GM19463 (cell line): ENCODE measurements around the gene MBD3L2B.
"Not testable (repeated sequence)": the region's sequence is repeated elsewhere in the genome, so short reads cannot be mapped to it uniquely, and the experiment has no call there.

Experiments
- ATAC-seq: cut with Tn5 transposase; IDR thresholded peaks from one replicate; pipeline ENCODE4 v1.9.1; 2021; ENCODE audit warnings: mild to moderate bottlenecking, moderate library complexity; ENCODE audit not compliant: unreplicated experiment

MBD3L2B gene

GRCh38 chr19:7021331-7021730 lies at the start of gene MBD3L2B:
Gene MBD3L2B (minus strand): TSS chr19:7021431. CDS start chr19:7021397, 34 bp downstream.
- not testable (repeated sequence) for ATAC-seq

DNA sequence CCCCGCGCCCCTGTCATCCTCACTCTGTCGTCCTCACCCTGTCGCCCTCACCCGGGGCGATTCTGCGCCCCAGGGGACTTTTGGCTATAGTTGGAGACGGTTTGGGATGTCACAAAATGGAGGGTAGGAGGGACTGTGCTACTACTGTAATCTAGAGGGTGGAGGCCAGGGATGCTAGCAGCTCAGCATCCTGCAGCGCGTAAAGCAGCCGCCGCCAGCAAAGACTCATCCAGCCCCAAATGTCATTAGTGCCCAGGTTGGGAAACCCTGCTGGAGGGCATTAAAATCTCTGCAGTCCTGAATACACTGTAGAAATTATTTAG lies 48.6 kb upstream of the MBD3L2B start:
- ATAC-seq = peak; percentile 8

- ATAC-seq = peak; percentile 93
Measured at GRCh38 chr19:7069042-7069903, 48.0 kb upstream of the MBD3L2B start, which contains the start of gene ZNF557. Gene ZNF557 (plus strand): TSS chr19:7069703. CDS start chr19:7075075, 5,372 bp downstream.

GRCh38 chr19:7068599-7068998 lies 47.4 kb upstream of the MBD3L2B start:
- no peak for ATAC-seq

DNA sequence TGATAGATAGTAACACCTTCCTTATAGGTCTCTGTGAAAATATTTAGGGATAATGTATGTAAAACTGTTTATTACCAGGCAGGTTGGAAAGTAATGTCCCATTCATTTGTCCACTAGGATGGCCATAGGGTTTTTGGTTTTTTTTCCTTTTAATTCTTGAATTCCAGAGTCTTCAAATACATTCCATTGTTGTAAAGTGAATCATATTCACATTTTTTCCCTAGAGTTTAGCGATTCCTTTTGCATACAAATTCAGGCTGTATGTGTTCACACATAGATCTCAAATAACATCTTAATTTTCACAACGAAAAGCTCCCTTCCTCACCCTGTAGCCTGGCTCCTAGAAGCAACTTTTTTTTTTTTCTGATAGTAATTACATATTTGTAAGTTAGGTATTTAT lies 46.5 kb upstream of the MBD3L2B start:
- no peak for ATAC-seq

- not testable (repeated sequence) for ATAC-seq
Measured at GRCh38 chr19:7067122-7067521, 45.9 kb upstream of the MBD3L2B start.

DNA sequence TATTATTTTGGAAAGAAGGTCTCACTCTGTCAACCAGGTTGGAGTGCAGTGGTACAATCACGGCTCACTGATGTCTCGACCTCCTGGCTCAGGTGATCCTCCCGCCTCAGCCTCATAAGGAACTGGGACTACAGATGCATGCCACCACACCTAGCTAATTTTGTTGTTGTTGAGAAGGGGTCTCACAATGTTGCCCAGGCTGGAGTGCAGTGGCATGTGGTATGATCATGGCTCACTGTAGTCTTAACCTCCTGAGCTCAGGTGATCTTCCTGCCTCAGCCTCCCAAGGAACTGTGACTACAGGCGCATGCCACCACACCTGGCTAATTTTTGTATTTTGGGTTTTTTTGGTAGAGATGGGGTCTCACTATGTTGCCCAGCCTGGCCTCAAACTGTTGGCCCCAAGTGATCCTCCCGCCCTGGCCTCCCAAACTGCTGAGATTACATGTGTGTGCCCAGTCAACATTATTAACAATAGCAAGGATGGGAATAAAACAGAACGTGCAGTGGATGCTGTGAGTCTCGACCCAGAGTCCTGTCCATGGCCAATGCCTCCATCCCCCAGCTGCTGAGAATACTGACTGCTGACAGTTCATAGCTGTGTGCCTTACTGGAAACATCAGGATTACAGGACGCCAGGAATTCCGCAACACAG lies 42.7 kb upstream of the MBD3L2B start:
- ATAC-seq = no peak

GRCh38 chr19:7063339-7063738 lies 42.1 kb upstream of the MBD3L2B start:
- ATAC-seq = no peak

DNA sequence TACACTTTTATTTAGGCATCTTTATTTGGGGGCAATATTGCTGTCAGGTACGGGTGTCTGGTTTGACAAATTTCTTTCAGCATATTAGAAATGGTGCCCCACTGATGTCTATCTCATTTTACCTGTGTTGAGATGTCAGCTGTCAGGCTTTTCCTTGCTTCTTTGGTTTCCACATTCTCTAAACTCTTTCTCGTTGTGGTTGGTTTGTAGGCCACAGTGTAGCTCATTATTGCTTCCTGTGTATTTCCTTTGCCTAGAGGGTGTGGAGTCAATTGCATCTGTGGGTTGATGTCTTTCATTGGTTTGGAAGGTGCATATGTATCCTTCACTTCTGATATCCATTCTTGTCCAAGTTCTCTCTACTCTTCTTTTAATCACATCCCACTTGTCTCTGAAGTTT lies 38.7 kb upstream of the MBD3L2B start:
- not testable (repeated sequence) for ATAC-seq

- ATAC-seq = not testable (repeated sequence)
Measured at GRCh38 chr19:7058576-7058975, 37.3 kb upstream of the MBD3L2B start, which contains the start of gene MBD3L3. Gene MBD3L3 (minus strand): TSS chr19:7058676. CDS start chr19:7058605, 71 bp downstream.

- ATAC-seq = not testable (repeated sequence)
Measured at GRCh38 chr19:7056371-7056770, 35.1 kb upstream of the MBD3L2B start.

- not testable (repeated sequence) for ATAC-seq
Measured at GRCh38 chr19:7055679-7056078, 34.4 kb upstream of the MBD3L2B start.

DNA sequence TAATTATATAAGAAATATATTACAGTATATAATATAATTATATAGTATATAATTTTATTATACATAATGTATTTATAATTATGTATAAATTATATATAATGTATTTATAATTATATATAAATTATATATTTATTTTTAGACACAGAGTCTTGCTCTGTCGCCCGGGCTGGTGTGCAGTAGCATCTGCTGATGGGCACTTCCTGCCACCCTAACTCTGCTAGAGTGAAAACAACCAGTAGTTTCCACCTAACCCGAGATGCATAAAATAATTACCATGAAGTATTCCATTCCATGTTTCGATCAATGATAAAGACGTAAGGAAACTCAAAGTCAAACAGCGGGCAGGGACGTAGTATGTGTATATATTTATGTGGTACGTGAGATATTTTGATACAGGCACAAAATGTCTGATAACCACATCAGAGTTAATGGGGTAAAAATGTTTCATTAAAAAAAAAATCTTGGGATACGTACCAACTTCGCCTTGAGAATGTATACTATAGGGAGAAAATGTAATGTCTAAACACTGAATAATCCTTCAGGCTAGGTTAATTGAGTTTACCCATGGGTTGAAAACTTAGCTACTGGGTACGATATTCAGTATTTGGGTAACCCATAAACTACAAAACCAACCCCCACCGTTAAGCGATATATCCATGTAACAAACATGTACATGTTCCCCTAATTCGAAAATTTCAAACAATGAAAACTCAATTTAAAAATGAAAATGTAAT lies 33.6 kb upstream of the MBD3L2B start:
- ATAC-seq = not testable (repeated sequence)

DNA sequence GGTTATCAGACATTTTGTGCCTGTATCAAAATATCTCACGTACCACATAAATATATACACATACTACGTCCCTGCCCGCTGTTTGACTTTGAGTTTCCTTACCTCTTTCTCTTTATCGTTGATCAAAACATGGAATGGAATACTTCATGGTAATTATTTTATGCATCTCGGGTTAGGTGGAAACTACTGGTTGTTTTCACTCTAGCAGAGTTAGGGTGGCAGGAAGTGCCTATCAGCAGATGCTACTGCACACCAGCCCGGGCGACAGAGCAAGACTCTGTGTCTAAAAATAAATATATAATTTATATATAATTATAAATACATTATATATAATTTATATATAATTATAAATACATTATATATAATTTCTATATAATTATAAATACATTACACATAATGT lies 31.7 kb upstream of the MBD3L2B start:
- not testable (repeated sequence) for ATAC-seq

GRCh38 chr19:7051421-7051820 lies 30.2 kb upstream of the MBD3L2B start:
- not testable (repeated sequence) for ATAC-seq

DNA sequence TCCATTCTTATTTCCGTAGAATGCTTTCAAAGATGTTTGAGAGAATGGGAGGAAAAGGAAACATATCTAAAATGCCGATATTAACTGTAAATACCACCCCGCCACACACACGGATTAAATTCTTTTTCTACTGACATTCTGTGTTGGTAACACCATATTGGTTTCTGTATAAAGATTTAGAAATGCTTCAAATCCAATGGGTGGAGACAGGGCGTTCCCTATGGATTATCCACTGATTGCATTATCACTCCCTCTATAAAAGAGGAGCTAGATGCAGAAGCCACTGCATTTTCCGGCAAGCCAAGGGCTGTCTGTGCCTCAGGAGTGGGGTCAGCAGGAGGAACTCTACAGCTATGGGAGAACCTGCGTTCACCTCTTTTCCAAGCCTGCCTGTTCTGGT lies 27.8 kb upstream of the MBD3L2B start, which contains the start of gene MBD3L2:
Gene MBD3L2 (plus strand): TSS at position 301 of the 400 bp plus-strand sequence. CDS start 53 bp downstream, at position 354.
- ATAC-seq = not testable (repeated sequence)

- ATAC-seq = not testable (repeated sequence)
Measured at GRCh38 chr19:7041563-7041962, 20.3 kb upstream of the MBD3L2B start.

GRCh38 chr19:7040079-7040478 lies 18.8 kb upstream of the MBD3L2B start, which contains the start of gene MBD3L4:
Gene MBD3L4 (minus strand): TSS chr19:7040179. CDS start chr19:7040144, 35 bp downstream.
- not testable (repeated sequence) for ATAC-seq

DNA sequence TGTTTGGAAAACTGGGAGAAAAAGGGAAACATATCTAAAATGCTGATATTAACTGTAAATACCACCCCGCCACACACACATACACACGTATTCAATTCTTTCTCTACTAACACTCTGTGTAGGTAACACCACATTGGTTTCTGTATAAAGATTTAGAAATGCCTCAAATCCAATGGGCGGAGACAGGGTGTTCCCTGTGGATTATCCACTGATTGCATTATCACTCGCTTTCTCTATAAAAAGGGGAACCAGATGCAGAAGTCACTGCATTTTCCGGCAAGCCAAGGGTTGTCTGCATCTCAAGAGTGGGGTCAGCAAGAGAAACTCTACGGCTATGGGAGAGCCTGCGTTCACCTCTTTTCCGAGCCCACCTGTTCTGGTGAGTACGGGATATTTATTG lies 9.0 kb upstream of the MBD3L2B start, which contains the start of gene MBD3L5:
Gene MBD3L5 (plus strand): TSS at position 301 of the 400 bp plus-strand sequence. CDS start 34 bp downstream, at position 335.
- not testable (repeated sequence) for ATAC-seq

GRCh38 chr19:7028790-7029189 lies 7.6 kb upstream of the MBD3L2B start:
- not testable (repeated sequence) for ATAC-seq

GRCh38 chr19:7018828-7019227 lies 2.4 kb downstream of the MBD3L2B start:
- no peak for ATAC-seq
